Measurements from ENCODE around the gene HEPN1. TPM values are rescaled to one million over a fixed set of nuclear protein-coding genes. Genes with fewer than 3 reads are reported as not detected.

HEPN1 gene
- total and polyA plus RNA-seq, 2 donors (not counting 3 experiments of a cell fraction or from before 2014, with no cell fraction given): not detected

GRCh38 chr11:124935548-124936514 lies 16.8 kb downstream of the HEPN1 start, which contains the start of gene HEPACAM:
TSS of gene HEPACAM (minus strand) at chr11:124936047. CDS start at chr11:124936006, 41 bp downstream.
- no peaks in the 10 kb centered on the region for H3K9me3 ChIP-seq (replicated peaks; ENCODE audit: control insufficient read depth, insufficient read depth, low read length)
- H3K9ac ChIP-seq (replicated peaks; ENCODE audit: extremely low read depth, insufficient read depth, low read length): no peak within 1 kb of the TSS
- BruUV-seq (replicated peaks): no TSS peak
- POLR2A ChIA-PET: interaction anchor here (0.6 to 1.6 kb wide), 2 partner anchors 9 to 18 kb away, joined by 3 to 4 read pairs; partner anchors contain the start of gene CCDC15
- H4K20me1 ChIP-seq (replicated peaks; ENCODE audit: control insufficient read depth, extremely low read depth, insufficient read depth, low read length): no peaks in the 10 kb centered on the region
- H3K4me3 ChIP-seq (replicated peaks in 1 of 3; ENCODE audit: insufficient read depth in 1 of 3, low read depth in 1 of 3, low read length in 3 of 3): no peak within 1 kb of the TSS
- H3K27me3 ChIP-seq (ENCODE audit: control insufficient read depth in 2 of 2, insufficient read depth in 2 of 2, low read length in 2 of 2): peaks cover 0 to 3% of the 10 kb centered on the region in 2 experiments
- H2AFZ ChIP-seq (ENCODE audit: low read depth, low read length): no peak within 1 kb of the TSS
- dilution Hi-C loops (cut with MboI; ENCODE audit: extremely low pct_ligation_motif_present, low sequenced_read_pairs) (no loop called here), intact Hi-C loops (cut with micrococcal nuclease) (loop anchor here (2.0 kb wide), 1 partner anchor 17 kb away; no protein-coding TSS in a partner anchor)
- H3K36me3 ChIP-seq (ENCODE audit: control insufficient read depth in 2 of 2, extremely low read depth in 1 of 2, insufficient read depth in 2 of 2, low read length in 2 of 2): no peaks in the 10 kb centered on the region
- H3K79me2 ChIP-seq (ENCODE audit: control insufficient read depth, insufficient read depth, low read length): no peaks in the 10 kb centered on the region
- FAIRE-seq (no peak), DNase-seq (ENCODE audit: low read depth, low spot score) (no peak)
- peaks cover 6% of the 10 kb centered on the region for H3K4me1 ChIP-seq (ENCODE audit: control insufficient read depth, extremely low read depth, insufficient read depth, low read length)
- TF ChIP-seq EZH2 (IDR thresholded peaks at IDR 0.05; ENCODE audit: borderline replicate concordance, low read depth, low read length, severe bottlenecking): no peak
- TF ChIP-seq JUN (IDR thresholded peaks at IDR 0.05; ENCODE audit: borderline replicate concordance, insufficient read depth, insufficient read length, low read depth): no peak
- no peak for TF ChIP-seq CTCF (IDR thresholded peaks at IDR 0.05; ENCODE audit: extremely low read depth in 1 of 2, insufficient read depth in 1 of 2, low read depth in 1 of 2, low read length in 2 of 2)
- no peak for TF ChIP-seq POLR2AphosphoS5 (IDR thresholded peaks at IDR 0.05; ENCODE audit: insufficient read depth, low read depth, low read length)
- TF ChIP-seq MYC (IDR thresholded peaks at IDR 0.05; ENCODE audit: low read depth, low read length): no peak
- TF ChIP-seq FOS (IDR thresholded peaks at IDR 0.05; ENCODE audit: borderline replicate concordance, insufficient read depth, low read length): no peak
- TF ChIP-seq GATA2 (IDR thresholded peaks at IDR 0.05; ENCODE audit: insufficient read depth, insufficient read length, low read depth, low read length): no peak
- TF ChIP-seq POLR2A (IDR thresholded peaks at IDR 0.05; ENCODE audit: low read depth, low read length): no peak
- TF ChIP-seq MAX (IDR thresholded peaks at IDR 0.05; ENCODE audit: insufficient read depth, insufficient read length): no peak
- H3K27ac ChIP-seq (ENCODE audit: insufficient read depth, low read depth, low read length): no peak within 1 kb of the TSS
- H3K9me1 ChIP-seq (replicated peaks; ENCODE audit: control insufficient read depth, extremely low read depth, insufficient read depth, low read length): no peaks in the 10 kb centered on the region
- CTCF ChIA-PET: interaction anchor here (1.3 to 3.2 kb wide), 6 partner anchors 8 to 60 kb away, joined by 3 to 19 read pairs (median 6); no protein-coding TSS in a partner anchor
- no peak within 1 kb of the TSS for H3K4me2 ChIP-seq (ENCODE audit: insufficient read depth, low read length)

Measured in endothelial cell of umbilical vein (primary cell).